HG03103 (cell line): ENCODE data around the gene GON4L.
"Not testable (repeated sequence)": the region's sequence is repeated elsewhere in the genome, so short reads cannot be mapped to it uniquely, and the experiment has no call there.

ENCODE experiments used
- ATAC-seq: cut with Tn5 transposase; IDR thresholded peaks from one replicate; pipeline ENCODE4 v1.9.1; 2021; ENCODE audit warnings: low read depth; ENCODE audit not compliant: unreplicated experiment

The GON4L gene

GRCh38 chr1:155759017-155759416, 98.0 kb downstream of the GON4L start:
- not testable (repeated sequence) for ATAC-seq

GRCh38 chr1:155748141-155748540, 108.9 kb downstream of the GON4L start:
- not testable (repeated sequence) for ATAC-seq

DNA sequence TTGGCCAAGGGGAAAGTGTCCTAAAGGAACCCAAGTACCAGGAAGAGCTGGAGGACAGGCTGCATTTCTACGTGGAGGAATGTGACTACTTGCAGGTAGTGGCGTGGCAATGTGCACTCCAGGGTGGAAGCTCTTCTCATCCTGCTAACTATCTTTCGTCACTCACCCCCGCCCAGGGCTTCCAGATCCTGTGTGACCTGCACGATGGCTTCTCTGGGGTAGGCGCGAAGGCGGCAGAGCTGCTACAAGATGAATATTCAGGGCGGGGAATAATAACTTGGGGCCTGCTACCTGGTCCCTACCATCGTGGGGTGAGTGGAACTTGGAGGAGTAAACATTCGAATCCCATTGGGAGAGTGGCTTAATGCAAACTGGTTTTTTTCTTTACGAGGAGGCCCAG, 109.4 kb downstream of the GON4L start:
- not testable (repeated sequence) for ATAC-seq

DNA sequence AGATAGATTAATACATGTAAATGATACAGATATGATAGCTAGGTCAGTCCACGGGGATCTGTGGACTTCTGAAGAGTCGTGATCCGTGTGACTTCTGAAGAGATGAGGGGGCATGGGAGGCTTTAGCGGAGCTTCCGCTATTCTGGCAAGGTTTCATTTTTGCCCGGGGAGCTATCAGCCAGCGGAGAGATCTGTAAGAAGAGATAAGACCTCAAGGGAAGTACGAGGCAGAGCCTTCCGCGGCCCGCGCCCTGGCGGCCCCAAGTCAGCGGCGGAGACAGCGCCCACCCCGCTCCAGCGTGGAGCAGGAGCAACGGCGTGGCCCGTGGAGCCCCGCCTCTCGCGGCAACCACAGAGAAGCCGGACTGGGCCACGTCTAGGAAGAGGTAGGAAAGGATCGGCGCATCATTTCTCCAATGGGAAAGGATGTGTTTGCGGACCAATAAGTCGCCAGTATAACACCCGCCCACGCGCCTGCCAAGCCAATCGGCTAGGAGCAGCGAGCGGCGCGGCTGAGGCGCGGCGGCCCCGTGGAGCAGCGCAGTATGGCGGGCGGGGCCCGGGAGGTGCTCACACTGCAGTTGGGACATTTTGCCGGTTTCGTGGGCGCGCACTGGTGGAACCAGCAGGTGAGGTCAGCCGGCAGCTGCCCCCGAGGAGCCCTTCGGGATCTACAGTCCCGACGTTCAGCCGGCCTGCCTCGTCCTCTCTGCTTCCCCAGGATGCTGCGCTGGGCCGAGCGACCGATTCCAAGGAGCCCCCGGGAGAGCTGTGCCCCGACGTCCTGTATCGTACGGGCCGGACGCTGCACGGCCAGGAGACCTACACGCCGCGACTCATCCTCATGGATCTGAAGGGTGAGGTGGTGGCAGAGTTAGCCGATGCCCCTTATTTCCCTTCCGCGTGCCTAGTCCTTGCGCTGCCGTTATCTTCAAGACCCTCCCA, 111.5 kb downstream of the GON4L start:
- ATAC-seq: peak; percentile 80

GRCh38 chr1:155744711-155745283, 112.2 kb downstream of the GON4L start:
- ATAC-seq: no peak

GRCh38 chr1:155741908-155742307, 115.1 kb downstream of the GON4L start:
- ATAC-seq: no peak

DNA sequence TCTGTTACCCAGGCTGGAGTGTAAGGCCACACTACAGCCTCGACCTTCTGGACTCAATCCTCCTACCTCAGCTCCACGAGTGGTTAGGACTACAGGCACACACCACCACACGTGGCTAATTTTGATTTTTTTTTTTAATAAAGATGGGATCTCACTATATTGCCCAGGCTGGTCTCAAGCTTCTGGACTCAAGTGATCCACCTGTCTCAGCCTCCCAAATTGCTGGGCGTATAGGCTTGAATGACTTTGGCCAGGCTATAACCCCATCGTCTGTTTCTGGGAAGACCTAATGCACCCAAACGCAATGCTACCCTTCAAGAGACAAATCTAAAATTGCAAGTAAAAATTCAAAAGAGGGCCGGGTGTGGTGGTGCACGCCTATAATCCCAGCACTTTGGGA, 116.0 kb downstream of the GON4L start:
- no peak for ATAC-seq

DNA sequence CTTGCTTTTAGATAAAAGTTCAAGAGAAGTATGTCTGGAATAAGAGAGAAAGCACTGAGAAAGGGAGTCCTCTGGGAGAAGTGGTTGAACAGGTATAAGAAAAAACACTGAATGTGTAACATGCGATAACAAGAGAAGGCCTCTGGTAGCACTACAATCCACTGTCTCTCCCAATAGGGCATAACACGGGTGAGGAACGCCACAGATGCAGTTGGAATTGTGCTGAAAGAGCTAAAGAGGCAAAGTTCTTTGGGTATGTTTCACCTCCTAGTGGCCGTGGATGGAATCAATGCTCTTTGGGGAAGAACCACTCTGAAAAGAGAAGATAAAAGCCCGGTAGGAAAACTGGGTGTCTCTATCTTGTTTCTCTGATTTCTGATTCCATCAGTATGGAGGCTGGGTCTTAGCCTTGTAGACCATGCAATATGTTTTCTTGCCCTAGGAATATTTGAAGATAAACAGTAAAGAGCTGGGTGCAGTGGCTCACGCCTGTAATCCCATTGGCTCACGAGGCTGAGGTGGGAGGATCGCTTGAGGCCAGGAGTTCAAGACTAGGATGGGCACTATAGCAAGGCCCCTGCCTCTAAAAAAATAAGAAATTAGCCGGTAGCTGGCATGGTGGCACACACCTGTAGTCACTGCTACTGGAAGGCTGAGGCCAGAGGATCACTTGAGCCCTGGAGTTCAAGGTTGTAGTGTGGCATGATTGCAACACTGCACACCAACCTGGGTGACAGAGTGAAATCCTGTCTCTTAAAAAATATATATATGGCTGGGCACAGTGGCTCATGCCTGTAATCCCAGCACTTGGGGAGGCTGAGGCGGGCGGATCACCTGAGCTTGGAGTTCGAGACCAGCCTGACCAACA, 127.7 kb downstream of the GON4L start:
- ATAC-seq: no peak

- no peak for ATAC-seq
Observed at GRCh38 chr1:155725142-155725541, 131.9 kb downstream of the GON4L start.

DNA sequence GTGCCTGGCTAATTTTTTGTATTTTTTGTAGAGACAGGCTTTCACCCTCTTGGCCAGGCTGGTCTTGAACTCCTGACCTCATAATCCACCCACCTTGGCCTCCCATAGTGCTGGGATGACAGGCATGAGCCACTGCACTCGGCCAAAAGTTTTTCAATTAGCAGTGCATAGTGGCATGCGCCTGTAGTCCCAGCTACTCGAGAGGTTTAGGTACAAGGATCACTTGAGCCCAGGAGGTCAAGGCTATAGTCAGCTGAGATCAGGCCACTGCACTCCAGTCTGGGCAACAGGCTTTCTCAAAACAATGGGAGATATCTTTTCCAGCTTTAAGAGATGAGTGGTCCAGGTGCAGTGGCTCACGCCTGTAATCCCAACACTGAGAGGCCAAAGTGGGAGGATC, 137.3 kb downstream of the GON4L start:
- no peak for ATAC-seq

GRCh38 chr1:155718524-155719115, 138.4 kb downstream of the GON4L start:
- ATAC-seq: not testable (repeated sequence)

DNA sequence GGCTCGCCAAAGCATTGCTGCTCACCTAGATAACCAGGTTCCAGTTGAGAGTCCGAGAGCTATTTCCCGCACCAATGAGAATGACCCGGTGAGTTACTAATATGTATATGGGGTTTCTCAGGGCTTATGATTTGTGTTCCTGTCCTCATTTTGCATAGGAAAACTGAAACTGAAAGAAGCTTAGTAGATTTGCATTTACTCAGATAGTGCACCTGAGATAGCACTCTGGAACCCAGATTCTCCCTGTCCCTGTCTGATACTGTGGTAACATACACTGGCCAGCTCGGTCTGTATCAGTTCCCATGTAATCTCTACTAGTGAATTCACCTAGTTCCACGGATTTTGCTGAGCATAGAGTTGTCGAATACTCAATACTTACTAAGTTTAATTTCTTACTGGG, 140.0 kb downstream of the GON4L start:
- no peak for ATAC-seq

- ATAC-seq: no peak
Observed at GRCh38 chr1:155715777-155716176, 141.2 kb downstream of the GON4L start.

- ATAC-seq: not testable (repeated sequence)
Observed at GRCh38 chr1:155715056-155715455, 142.0 kb downstream of the GON4L start.

GRCh38 chr1:155713075-155713474, 143.9 kb downstream of the GON4L start:
- ATAC-seq: no peak

DNA sequence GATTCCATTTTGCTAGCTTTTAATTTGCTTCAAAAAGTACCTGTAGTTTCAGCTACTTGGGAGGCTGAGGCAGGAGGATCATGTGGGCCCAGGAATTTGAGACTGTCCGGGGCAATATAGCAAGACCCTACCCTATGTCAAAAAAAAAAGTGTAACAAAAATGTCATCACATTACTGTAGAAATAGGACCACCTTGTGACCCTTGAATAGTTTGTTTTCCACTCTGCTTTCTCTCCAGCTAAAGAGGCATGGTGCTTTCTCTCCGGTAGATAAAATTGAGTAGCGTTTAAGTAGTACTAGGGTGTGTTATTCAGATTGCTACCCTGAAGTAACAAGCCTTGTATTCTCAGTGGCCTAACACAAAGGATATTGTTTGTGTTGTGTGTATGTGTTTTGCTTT, 144.4 kb downstream of the GON4L start:
- not testable (repeated sequence) for ATAC-seq

GRCh38 chr1:155711457-155711856, 145.6 kb downstream of the GON4L start:
- not testable (repeated sequence) for ATAC-seq

DNA sequence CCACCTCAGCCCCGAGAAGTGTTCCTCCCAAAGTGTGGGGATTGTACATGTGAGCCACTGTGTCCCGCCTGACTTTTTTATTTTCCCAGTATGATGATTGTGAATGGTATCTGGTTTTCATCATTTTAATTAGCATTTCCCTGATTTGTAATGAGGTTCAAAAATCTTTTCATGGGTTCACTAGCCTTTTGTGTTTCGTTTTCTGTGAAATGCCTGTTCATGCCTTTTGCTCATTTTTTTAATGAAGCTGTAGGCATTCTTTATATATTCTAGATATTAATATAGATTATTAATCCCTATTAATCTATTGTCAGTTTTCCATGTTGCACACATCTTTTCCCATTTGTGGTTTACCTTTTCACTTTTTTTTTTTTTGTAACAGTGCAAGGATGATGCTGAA, 147.6 kb downstream of the GON4L start:
- ATAC-seq: no peak

GRCh38 chr1:155706139-155706538, 150.9 kb downstream of the GON4L start:
- no peak for ATAC-seq

GRCh38 chr1:155704414-155704813, 152.6 kb downstream of the GON4L start:
- ATAC-seq: not testable (repeated sequence)

- ATAC-seq: no peak
Observed at GRCh38 chr1:155703216-155703615, 153.8 kb downstream of the GON4L start.
